Stimulated activated CD8-positive, alpha-beta memory T cell treated with anti-CD3 and anti-CD28 coated beads, Interleukin-4, amount 100 ng/mL, for 4 hours (primary cell): Measurements from ENCODE around the gene KIF4A.

ENCODE experiments used
- DNase-seq, 2 donors: peaks; one replicate each; pipeline ENCODE4 v3.0.0-alpha.2; 2020; ENCODE audit warnings: low read depth in 2 of 2, low spot score in 1 of 2

KIF4A gene

DNA sequence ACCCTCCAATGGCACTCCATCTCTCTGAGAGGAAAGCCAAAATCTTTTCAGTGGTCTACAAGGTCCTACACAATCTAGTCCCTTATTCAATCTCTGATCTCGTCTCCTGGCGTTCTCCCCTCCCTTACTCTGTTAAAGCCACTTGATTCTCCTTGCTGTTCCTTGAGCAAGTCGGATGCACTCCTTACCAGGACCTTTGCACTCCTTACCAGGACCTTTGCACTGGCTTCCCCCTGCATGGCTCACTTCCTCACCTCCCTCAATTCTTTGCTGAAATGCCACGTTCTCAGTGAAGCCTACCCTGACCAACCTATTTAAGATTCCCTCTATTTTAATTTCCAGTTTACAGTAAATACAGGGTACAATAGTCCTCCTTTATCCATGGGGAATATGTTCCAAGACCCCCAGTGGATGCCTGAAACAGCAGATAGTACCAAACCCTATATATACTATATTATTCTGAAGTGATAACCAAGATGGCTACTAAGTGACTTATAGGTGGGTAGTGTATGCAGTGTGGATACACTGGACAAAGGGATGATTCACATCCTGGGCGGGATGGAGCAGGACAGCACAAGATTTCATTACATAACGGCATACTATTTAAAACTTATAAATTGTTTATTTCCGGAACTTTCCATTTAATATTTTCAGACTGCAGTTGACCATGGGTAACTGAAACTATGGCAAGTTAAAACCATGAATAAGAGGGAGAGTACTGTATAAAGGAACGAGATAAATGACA is 148.2 kb downstream of the KIF4A start:
- no peak for DNase-seq

DNA sequence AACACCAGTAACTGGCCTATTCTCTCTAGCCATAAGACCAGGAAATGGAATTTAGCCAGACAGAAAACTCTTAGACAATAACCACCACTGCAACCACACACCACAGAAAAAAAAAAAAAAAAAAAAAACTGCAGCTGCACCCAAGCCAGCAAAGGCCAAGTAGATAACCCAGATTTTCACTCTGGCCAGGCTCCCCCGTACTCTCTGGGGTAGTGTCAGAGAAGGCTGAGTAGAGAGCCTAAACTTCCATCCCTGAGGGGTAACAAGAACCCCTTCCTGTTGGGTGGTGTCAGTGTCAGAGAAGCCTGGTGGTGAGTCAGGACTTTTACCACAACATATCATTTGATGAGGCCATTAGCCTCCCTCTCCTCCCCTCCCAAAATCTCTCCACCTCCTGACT is 149.1 kb downstream of the KIF4A start:
- DNase-seq: no peak

GRCh38 chrX:70442224-70442623 is 152.3 kb downstream of the KIF4A start:
- DNase-seq: no peak

- no peak for DNase-seq
Measured at GRCh38 chrX:70444326-70444945, 154.5 kb downstream of the KIF4A start, which contains the start of gene DLG3. DLG3 (plus strand) TSS chrX:70444835; CDS start chrX:70445202, 367 bp downstream.

DNA sequence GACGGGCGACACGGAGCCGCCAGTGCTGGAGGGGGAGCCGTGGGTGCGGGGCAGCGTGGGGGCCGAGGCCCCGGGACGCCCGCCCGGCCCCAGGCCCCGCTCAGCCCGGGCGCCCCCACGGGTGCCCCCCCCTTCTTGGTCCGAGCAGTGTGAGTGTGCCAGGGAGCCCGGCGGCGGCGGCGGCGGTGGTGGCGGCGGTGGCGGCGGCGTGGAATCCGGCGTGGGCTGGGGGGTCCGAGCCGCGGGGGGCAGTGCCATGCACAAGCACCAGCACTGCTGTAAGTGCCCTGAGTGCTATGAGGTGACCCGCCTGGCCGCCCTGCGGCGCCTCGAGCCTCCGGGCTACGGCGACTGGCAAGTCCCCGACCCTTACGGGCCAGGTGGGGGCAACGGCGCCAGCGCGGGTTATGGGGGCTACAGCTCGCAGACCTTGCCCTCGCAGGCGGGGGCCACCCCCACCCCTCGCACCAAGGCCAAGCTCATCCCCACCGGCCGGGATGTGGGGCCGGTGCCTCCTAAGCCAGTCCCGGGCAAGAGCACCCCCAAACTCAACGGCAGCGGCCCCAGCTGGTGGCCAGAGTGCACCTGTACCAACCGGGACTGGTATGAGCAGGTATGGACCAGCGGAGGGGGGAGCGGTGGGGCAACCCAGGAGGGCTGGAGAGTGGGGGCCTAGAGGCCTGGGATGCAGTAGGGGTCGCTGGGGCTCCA is 155.2 kb downstream of the KIF4A start:
- no peak for DNase-seq

DNA sequence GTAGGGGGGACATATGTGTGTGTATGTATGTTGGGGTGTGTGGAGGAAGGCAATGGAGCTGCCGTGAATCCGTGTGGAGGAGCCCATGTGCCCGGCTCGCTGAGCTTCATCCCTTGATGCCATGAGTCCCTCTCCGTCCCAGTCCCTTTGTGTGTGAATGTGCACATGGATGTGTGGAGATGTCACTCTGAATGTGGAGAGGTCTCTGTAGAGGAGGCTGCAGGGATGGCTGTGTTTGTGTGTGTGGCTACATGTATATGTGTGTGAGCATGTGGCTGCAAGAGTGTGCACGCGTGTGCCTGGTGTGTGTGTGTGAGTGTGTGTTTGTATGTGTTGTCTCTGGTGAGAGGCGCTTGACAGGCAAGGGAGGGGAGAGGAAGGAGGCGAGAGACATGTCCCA is 156.0 kb downstream of the KIF4A start:
- DNase-seq: no peak

DNA sequence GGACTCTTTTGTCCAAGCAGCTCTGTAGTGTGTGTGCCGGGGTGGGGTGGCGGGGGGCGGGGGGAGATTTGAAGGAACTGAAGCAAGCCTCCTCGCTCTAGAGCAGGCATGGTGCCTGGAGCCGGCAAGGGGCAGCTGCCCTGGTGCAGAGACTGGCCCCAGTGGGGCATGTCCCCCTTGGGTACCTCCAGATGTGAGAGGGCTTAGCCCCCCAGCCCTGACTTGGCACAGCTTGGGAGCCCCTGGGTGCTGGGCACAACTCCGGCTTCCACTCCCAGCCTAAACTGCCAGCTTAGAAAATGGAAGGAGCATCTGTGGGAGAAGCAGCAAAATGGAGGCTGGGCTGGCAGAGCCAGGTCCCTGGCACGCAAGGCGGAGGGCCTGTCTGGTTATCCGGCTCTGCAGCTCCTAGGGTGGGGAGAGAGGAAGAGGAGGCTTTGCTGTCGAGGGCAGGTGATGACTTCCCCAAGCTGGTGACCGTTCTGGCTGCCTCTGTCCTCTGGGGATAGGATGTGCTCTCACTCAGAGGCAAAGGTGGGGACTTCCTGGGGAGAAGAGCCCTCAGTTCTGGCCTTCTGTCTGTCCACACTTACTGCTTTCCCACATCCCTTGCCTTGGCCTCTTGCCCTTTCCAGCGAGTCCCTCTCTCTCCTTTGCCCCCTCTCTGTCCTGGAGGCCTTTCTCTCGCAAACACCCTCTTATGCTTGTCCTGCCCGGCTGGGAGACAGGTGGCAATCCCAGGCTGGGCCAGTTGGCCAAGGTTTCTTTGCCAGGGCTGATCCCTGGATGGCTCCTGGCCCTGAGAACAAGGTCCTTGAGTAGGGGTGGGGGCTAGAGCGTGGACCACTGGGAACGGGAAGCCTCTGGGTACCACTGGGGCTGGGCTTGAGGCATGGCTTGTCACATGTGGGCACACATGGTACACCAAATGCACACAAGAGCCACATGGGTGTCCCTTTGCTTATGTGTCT is 156.8 kb downstream of the KIF4A start:
- no peak for DNase-seq

GRCh38 chrX:70449457-70449966 is 159.6 kb downstream of the KIF4A start:
- DNase-seq: no peak

GRCh38 chrX:70452143-70452733 is 162.3 kb downstream of the KIF4A start:
- DNase-seq: no peak

DNA sequence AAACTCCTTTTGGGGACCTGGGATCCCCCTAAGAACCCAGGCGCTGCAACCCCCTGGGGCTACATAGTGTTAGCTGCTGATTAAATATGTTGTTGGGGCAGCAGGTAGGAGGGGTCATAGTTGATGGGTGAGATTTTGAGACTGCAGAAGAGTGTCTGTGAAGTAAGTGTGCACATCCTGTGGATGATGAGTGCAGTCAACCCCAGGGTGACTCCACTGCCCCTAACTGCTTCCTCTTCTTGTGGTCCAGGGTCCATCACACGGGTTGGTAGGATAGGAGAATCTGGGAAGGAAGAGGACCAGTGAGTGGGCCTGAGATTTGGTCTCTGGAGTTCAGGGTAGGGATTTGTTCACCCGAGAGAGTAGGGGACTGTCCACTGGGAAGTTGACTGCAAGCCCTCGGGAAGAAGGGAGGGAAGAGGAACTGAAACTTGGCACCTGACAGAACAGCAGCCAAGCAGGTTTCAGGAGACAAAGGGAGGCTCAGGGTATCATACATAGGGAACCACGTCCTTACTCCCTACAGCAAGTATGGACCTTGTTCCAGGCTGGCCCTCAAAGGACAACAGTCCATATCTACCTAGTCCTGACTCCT is 163.2 kb downstream of the KIF4A start:
- DNase-seq: no peak

DNA sequence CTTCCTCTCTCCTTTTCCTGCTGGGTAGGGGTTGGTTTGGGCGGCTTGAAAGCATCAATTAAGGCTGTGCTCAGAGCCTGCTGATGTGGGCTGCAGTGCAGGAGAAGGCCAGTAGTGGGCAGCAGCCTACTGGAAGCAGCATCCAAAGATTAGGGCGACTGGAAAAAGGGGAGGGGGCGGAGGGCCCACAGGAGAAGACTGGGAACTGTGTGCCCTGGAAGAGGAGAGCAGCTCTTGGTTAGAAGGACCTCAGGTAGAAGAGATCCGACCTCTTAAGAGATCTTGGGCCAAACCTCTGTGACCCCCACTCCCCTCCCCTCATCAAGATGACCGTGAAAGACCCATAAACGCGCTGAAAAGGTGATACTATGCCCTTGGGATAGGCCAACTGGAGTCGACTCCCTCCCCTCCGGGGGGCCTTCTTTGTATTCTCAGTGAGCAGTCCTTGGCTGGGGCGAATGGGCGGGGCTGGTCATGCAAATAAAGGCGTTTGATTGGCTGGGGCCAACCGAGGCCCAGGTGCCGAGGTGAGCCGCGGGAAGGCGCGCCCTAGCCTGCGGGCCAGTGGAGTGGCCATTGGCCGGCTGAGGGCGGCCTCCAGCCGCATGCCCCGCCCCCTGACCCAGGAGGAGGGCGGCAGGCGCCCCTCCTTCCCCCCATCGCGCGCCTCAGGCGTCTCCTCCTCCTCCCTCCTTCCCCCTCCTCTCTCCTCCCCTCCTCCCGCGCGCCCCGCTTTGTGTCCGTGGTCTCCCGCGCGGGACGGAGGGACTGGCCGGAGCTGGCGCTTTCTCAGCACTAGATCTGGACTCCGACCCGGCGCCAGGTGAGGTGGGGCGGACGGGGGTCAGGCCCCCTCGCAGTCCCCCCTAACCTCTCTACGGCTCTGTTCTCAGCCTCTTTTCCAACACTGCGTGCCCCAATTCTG is 164.8 kb downstream of the KIF4A start:
- no peak for DNase-seq

DNA sequence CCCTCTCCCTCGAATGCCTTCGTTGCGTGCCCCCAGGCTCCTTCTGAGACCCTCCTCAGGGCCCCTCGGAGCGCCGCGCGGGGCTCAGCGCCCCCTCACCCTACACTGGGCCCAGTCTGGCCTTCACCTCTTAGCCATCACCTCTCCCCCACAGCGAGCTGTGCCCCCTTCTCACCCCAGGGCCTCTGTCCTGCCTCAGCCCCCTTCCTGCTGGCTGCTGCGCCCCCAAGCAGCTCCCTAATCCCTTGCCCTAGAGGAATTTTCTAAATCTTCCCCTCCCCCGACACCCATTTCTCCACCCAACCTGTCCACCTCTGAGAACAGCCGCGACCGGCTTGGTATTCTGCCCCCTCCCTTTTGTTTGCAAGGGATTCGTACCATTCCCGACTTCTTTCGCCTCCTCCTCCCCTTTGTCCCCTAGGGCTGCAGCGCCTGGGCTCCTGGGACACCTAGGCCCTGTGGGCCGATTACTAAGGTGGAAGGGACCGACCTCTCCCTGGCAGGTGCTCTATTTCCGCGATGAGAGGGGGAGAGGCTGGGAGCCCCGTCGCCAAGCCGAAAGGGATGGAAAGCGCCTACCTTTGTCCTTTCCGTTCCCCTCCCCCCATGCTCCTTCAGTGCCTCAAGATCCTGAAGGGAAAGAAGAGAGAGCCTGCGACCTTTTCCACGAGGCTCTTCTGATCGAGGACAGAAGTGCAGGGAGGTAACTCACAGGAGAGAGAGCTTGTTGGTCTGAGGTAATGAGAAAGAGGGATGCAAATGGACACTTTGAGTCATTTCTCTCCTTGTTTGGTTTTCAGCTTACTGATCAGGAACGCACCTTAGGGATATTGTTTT is 165.7 kb downstream of the KIF4A start:
- DNase-seq: no peak

GRCh38 chrX:70456256-70456655 is 166.4 kb downstream of the KIF4A start:
- no peak for DNase-seq

- DNase-seq: no peak
Measured at GRCh38 chrX:70461026-70461425, 171.1 kb downstream of the KIF4A start.

GRCh38 chrX:70464051-70464450 is 174.1 kb downstream of the KIF4A start:
- no peak for DNase-seq

DNA sequence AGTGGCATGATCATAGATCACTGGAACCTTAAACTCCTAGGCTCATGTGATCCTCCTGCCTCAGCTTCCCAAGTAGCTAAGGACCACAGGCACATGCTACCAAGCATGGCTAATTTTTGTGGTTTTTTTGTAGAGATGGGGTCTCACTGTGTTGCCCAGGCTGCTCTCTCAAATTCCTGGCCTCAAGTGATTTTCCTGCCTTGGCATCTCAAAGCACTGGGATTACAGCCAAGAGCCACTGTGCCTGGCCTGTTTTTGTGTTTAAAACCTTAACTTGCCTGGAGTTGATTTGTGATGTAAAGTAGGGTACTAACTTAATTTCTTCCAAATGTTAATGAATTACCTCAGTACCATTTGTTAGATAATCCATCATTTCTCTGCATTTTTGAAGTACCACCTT is 177.1 kb downstream of the KIF4A start:
- DNase-seq: no peak

DNA sequence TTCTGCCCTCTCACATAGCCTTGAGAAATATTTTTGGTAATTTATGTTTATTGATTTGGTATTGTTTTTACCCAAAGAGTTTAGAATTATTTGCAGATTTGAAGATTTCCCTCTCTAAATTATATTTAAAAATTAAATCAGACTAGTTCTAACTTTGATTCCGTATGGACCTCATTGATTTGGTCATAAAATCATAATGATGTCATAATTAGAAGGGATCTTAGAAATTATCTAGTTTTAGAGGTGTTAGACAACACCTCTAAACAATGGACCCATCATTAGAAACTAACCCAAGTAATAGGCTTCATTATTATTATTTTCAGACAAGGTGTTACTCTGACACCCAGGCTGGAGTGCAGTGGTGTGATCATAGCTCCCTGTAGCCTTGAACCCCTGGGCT is 178.8 kb downstream of the KIF4A start:
- no peak for DNase-seq
